Muscle of leg (tissue), 11 donors: Measurements from ENCODE around the gene GMPR2. TPM values are rescaled to one million over a fixed set of nuclear protein-coding genes. Genes with fewer than 3 reads are reported as not detected.

ENCODE experiments used
- DNase-seq: peaks from one replicate; pipeline ENCODE4 v3.0.0; 2013
- H3K27ac ChIP-seq: one replicate; pipeline ENCODE4 v1.5.1; 2013; ENCODE audit warnings: mild to moderate bottlenecking, low read length, control low read depth
- H3K27me3 ChIP-seq: one replicate; pipeline ENCODE4 v1.6.1; 2013; ENCODE audit warnings: low read length; ENCODE audit not compliant: control insufficient read depth, insufficient read depth
- H3K36me3 ChIP-seq: one replicate; pipeline ENCODE4 v1.6.1; 2013; ENCODE audit warnings: low read length; ENCODE audit not compliant: control insufficient read depth, insufficient read depth
- H3K4me1 ChIP-seq: one replicate; pipeline ENCODE4 v1.6.1; 2013; ENCODE audit warnings: low read length; ENCODE audit not compliant: control insufficient read depth, insufficient read depth
- H3K4me3 ChIP-seq: one replicate; pipeline ENCODE4 v1.5.1; 2013; ENCODE audit warnings: low read length, control low read depth
- H3K9me3 ChIP-seq: replicated peaks from 2 replicates; pipeline ENCODE4 v1.6.1; 2013; ENCODE audit warnings: low read depth, low read length; ENCODE audit not compliant: control insufficient read depth
- WGBS: methylation state at CpG from one replicate; pipeline ENCODE4 v1.1.5; 2013; ENCODE audit warnings: missing lambda C conversion rate; ENCODE audit not compliant: insufficient coverage; 5-methylcytosine and 5-hydroxymethylcytosine counted together
- polyA plus RNA-seq, 8 donors: library from polyadenylated mRNA; unstranded; fragments of 120-200 nt; gene quantifications; one replicate each; pipeline versions ENCODE4 v1.2.1 to v1.2.3, GENCODE V29; 2013; ENCODE audit warnings: inconsistent platforms in 1 of 8, low replicate concordance in 1 of 8; ENCODE audit not compliant: insufficient read length in 8 of 8, insufficient read depth in 1 of 8
- total RNA-seq: library from RNA; stranded (reverse); fragments of 120-200 nt; gene quantifications from one replicate; pipeline ENCODE4 v1.2.4, GENCODE V29; 2013

Gene GMPR2
- total and polyA plus RNA-seq, 9 donors, result 41.9 to 59.7 (median 48.2) TPM

DNA sequence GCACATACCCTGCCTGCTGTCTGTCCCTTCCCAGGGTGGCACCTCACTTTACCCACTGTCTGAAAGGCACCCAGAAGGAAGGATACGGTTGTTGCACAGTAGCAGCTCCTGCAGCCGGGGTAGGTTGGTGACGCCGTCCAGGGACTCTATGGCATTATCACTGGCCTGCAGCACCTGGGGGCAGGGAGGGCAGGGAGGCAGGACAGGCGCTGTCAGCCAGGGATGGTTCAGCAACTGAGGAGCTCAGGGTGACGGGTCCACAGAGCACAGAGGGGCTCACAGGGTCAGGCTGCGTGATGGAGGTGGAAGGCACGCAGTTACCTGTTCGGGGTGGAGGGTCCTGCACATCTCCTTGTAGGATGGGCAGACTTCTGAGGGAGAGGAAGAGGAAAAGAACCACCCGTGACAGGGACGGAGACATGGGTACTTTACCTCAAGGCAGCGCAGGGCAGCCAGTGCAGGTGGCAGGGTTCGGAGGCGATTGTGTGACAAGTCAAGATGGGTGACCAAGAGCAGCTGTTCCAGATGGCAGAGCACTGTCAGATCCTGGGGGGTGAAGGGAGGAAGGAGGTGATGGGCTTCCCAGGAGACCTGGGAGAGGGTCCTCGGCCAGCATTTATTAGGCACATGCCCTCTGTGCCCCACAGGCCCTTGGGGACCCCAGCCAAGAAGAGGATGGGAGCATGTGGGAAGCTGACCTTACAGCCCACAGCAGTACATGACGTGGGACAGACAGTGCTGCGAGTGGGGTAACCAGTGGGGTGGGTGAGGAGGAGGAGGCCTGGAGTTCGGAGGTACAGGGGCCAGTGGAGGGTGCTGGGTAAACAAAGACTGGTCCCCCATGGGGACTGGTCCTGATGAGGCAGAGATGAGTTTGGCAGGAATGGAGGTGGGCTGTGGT, 33.9 kb downstream of the GMPR2 start:
- no peak for DNase-seq
- no peak overlapping the region for H3K27ac ChIP-seq
- no peak overlapping the region for H3K4me3 ChIP-seq
- peaks cover 4% of the 10 kb centered on the region for H3K4me1 ChIP-seq
- peaks cover 33% of the 10 kb centered on the region for H3K36me3 ChIP-seq
- no peaks in the 10 kb centered on the region for H3K9me3 ChIP-seq
- 91% methylated on average over 17 of the region's 18 CpGs for WGBS
- no peaks in the 10 kb centered on the region for H3K27me3 ChIP-seq

DNA sequence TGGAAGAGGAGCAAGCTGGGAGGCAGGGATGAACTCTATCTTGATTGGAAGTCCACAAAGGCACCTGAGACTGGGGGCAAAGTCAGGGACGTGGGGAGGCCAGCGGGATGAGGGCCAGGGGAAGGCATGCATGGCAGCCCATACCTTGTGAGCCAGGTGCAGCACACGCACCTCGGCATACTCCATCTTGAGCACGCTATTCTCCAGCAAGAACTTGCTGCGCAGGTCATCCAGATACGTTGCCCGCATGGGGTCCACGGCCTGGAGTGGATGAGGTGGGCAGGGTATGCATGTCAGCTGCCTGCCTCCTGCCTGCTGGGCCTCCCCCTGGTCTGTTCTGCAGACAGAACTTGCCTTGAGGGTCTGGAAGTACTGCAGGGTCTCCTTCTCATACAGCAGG, 34.8 kb downstream of the GMPR2 start:
- H3K4me1 ChIP-seq, result peaks cover 9% of the 10 kb centered on the region
- 94% methylated on average over 9 of the region's 9 CpGs for WGBS
- H3K9me3 ChIP-seq, result no peaks in the 10 kb centered on the region
- no peak overlapping the region for H3K27ac ChIP-seq
- peaks cover 33% of the 10 kb centered on the region for H3K36me3 ChIP-seq
- DNase-seq, result no peak
- H3K4me3 ChIP-seq, result no peak overlapping the region
- H3K27me3 ChIP-seq, result no peaks in the 10 kb centered on the region

DNA sequence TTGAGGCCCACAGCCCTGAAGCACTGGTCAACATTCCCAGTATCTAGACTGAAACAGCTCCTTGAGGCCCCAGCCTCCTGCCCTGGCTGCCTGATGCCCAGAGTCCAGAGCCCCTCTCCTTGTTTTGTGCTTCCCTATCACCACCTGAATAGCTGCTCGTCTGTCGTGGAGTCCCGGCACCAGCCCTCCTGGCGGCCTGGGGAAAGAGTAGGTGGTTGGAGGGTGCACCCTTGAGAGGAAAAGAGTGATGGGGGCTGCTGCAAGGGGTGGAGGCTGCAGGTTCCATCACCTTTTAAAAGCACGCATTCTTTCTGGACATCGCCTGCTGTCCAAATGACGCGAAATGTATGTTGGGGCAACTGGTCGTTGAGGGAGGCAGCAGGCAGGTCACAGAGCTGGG, 35.5 kb downstream of the GMPR2 start:
- peaks cover 33% of the 10 kb centered on the region for H3K36me3 ChIP-seq
- H3K9me3 ChIP-seq, result no peaks in the 10 kb centered on the region

DNA sequence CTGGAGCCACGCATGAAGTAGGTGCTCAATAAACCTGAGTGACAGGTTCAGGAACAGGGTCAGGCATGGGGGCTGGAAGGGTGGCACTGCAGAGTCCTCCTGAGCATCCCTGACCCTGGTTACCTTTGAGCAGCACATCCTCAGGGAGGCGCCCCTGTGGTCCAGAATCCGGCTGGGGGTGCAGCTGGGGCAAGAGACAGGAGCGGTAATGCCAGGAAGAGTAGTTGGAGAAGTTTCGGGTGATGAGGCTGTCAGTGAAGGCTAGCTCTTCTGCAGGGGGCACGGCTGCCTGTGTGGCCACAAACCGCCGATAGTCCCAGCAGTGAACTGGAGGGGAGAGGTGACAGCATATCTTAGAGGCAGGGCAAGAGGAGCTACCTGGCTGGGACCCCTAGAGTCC, 36.6 kb downstream of the GMPR2 start:
- H3K36me3 ChIP-seq, result peaks cover 33% of the 10 kb centered on the region
- H3K4me3 ChIP-seq, result no peak overlapping the region
- no peak overlapping the region for H3K27ac ChIP-seq
- peaks cover 9% of the 10 kb centered on the region for H3K4me1 ChIP-seq
- H3K27me3 ChIP-seq, result no peaks in the 10 kb centered on the region
- 97% methylated on average over 6 of the region's 8 CpGs for WGBS
- DNase-seq, result no peak
- H3K9me3 ChIP-seq, result no peaks in the 10 kb centered on the region

More for the DNA sequence above, 35.5 kb downstream of the GMPR2 start:
- Histone ChIP-seq H3K27me3 (no peaks in the 10 kb centered on the region), H3K27ac (no peak overlapping the region), H3K4me1 (peaks cover 9% of the 10 kb centered on the region), H3K4me3 (no peak overlapping the region)
- DNase-seq, result no peak
- WGBS, result 93% methylated on average over 7 of the region's 9 CpGs

DNA sequence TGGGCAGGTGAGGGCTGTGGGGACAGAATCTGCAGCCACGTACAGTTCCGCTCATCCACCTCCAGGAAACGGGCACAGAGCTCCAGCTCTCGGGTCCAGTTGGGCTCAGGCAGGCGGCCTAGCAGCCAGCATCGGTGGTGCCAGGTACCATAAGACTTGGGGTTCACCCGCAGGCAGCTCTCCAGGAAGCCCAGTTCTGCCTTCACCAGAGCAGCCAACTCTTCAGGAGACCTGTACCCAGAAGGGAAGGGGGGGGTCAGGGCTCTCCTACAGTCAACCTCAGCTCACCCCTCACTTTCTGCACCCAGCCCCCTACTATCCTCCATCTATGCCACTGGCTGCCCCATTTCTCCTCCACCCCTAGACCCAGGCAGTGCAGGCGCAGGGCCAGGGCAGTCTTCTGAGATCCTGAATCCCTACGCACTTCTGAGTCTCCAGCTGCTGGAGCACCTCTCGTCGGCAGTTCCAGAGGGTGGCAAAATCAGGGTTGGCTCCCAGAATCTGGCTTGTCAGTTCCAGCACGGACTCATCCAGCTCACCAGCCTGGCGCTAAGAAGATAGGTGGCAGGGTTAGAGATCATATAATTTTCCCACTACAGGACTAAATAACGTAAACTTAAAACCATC, 37.3 kb downstream of the GMPR2 start:
- no peaks in the 10 kb centered on the region for H3K27me3 ChIP-seq
- H3K27ac ChIP-seq, result no peak overlapping the region
- H3K4me1 ChIP-seq, result peaks cover 9% of the 10 kb centered on the region
- peaks cover 32% of the 10 kb centered on the region for H3K36me3 ChIP-seq
- 95% methylated on average over 14 of the region's 14 CpGs for WGBS
- H3K9me3 ChIP-seq, result no peaks in the 10 kb centered on the region
- no peak overlapping the region for H3K4me3 ChIP-seq
- DNase-seq, result no peak

DNA sequence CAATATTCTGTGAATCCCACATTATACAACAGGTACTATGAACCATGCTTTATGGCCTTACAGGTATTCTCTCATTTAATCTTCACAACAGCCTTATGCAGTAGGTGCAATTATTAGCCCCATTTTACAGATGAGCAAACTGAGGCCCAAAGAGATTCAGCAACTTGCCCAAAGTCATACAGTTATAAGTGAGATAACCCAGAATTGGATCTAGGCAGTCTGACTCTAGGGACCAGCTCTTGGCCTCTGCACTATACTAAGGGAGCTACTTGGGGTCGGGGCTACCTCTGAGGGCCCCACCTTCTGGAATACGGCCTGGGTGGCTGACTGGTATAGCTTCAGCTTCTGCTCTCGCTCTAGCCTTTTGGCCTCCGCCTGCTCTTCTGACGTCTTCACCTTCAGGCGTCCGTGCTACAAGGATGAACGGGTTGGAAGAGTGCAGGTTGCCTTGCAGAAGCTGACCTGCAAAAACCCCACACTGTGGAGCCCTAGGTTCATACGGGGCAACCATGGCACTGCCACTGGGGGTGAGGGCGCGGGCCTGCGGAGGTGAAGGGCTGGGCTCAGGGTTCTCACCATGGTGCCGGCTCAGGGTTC, 37.9 kb downstream of the GMPR2 start:
- WGBS, result 7% methylated on average over 10 of the region's 13 CpGs
- H3K27ac ChIP-seq, result peak overlapping the region; percentile 87
- H3K4me3 ChIP-seq, result peak overlapping the region; percentile 67
- no peaks in the 10 kb centered on the region for H3K9me3 ChIP-seq
- H3K36me3 ChIP-seq, result peaks cover 30% of the 10 kb centered on the region
- H3K4me1 ChIP-seq, result peaks cover 9% of the 10 kb centered on the region
- no peak for DNase-seq
- H3K27me3 ChIP-seq, result no peaks in the 10 kb centered on the region

DNA sequence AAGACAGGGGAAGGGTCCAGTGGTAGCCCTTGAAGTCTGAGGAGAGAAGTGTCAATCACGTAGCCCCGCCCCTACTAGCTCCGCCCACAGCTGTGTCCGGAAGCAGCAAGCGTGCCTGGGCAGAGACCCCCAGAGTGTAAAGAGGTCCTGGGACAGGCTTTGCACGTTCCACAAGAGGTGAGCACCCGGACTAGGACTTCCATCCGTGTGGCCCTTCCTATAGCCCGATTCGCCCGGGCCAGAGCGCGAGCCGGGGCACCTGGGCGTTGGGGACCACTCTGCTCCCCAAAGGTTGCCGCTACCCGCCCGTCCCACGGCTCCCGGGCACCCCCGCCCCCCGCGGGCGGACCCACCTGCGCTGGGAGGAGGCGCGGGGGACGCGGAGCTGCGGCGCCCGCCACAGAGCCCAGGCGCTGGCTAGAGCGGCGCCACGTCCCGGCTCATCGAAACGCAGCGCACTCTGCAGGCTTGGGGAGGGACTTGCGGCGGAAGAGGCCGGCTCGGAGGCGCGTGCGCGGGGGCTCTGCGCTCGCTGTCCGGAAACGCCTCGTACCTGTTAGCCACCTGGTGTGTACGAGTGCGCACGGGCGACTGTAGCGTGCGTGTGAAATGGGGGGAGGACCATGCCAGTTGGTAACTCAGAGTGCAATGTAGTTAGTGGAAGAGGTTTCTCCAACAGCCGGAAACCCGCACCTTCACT, 38.6 kb downstream of the GMPR2 start, which contains the start of gene RABGGTA:
Gene RABGGTA, minus strand, starts transcription at position 464 of the 700 bp plus-strand sequence. CDS start 482 bp downstream, outside the sequence.
- Histone ChIP-seq H3K4me3 (peak within 1 kb of the TSS; percentile 67), H3K27ac (peak within 1 kb of the TSS; percentile 87), H3K4me1 (peaks cover 9% of the 10 kb centered on the region), H3K27me3 (no peaks in the 10 kb centered on the region), H3K36me3 (peaks cover 27% of the 10 kb centered on the region), H3K9me3 (no peaks in the 10 kb centered on the region)
- DNase-seq, result peak; percentile 95
- WGBS, result under 1% methylated on average over 52 of the region's 61 CpGs

DNA sequence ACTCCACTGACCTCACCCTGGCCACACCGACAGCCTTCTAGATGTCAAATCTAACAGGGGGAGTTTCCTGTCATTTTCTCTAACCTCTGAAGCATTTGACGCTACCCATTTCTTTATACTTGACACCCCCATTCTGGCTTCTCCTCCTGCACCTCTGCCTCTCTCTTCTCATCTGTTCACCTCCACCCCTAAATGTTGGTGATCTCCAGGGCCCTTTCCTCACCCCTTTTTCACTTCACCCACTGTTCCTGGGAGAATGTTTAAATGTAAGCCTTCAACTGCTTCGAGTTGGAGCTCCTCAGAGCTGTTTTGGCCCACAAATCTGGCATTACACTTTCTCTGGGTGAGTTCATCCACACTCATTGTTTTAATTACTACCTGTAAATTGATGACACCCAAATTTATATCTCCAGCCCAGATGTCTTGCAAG, 39.1 kb downstream of the GMPR2 start:
- WGBS, result 36% methylated on average over 2 of the region's 3 CpGs
- Histone ChIP-seq H3K36me3 (peaks cover 21% of the 10 kb centered on the region), H3K9me3 (no peaks in the 10 kb centered on the region), H3K27me3 (no peaks in the 10 kb centered on the region), H3K27ac (peak overlapping the region; percentile 45), H3K4me3 (peak overlapping the region; percentile 67), H3K4me1 (peaks cover 9% of the 10 kb centered on the region)
- DNase-seq, result no peak

DNA sequence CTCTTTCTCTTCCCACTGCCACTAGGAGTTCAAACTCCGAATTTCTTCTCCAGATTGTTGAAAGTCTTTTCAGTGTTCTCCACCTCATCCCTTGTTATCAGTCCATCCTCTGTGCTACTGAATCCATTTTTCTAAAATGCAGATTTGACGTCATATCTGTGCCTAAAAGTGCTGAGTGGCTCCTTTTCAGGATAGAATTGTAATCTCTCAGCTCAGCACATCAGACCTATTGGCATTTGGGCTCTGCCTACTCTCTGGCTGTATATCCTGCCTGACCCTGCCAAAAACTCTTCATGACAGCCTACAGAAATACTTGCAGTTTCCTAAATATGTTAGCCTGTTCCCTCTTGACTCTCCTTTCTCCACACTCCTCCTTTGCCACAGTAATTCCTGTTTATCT, 39.7 kb downstream of the GMPR2 start:
- 79% methylated on average over 2 of the region's 2 CpGs for WGBS
- peaks cover 9% of the 10 kb centered on the region for H3K4me1 ChIP-seq
- H3K27me3 ChIP-seq, result no peaks in the 10 kb centered on the region
- peaks cover 15% of the 10 kb centered on the region for H3K36me3 ChIP-seq
- H3K27ac ChIP-seq, result no peak overlapping the region
- H3K9me3 ChIP-seq, result no peaks in the 10 kb centered on the region
- no peak overlapping the region for H3K4me3 ChIP-seq
- no peak for DNase-seq
